K562 (cell line): Measurements from ENCODE around the gene STK33. TPM values are rescaled to one million over a fixed set of nuclear protein-coding genes. Genes with fewer than 3 reads are reported as not detected.

Experiments
- ARHGAP35 ChIP-seq: fragments of 450-650 bp; IDR thresholded peaks from 2 replicates; pipeline ENCODE4 v1.6.1; 2018; ENCODE audit not compliant: partially characterized antibody
- ATF7 ChIP-seq: fragments of 450-650 bp; IDR thresholded peaks from 2 replicates; pipeline ENCODE4 v1.7.1; 2014; ENCODE audit warnings: mild to moderate bottlenecking, moderate library complexity
- BRD4 ChIP-seq: fragments of 200-600 bp; sonication (generic); IDR thresholded peaks from 2 replicates; pipeline ENCODE4 v1.6.1; 2017; ENCODE audit warnings: inconsistent platforms
- CBFA2T2 ChIP-seq: fragments of 450-650 bp; conservative IDR thresholded peaks from 2 replicates; pipeline ENCODE4 v1.6.1; 2017; ENCODE audit warnings: mild to moderate bottlenecking
- CBX8 ChIP-seq: fragments of 200-600 bp; sonication (generic); IDR thresholded peaks from 2 replicates; pipeline ENCODE4 v1.6.1; 2012; ENCODE audit warnings: borderline replicate concordance, mixed run types, low read depth, mild to moderate bottlenecking, moderate library complexity, mixed read lengths, low read length, control low read depth, inconsistent platforms; ENCODE audit not compliant: poor library complexity, severe bottlenecking; ENCODE audit errors: extremely low read depth
- CTBP1 ChIP-seq: fragments of 450-650 bp; IDR thresholded peaks from 2 replicates; pipeline ENCODE4 v1.6.1; 2016; ENCODE audit warnings: borderline replicate concordance
- JUN ChIP-seq, 2 experiments: sonication (generic) in 1 of 2; formaldehyde crosslinking in 1 of 2; IDR thresholded peaks; 2 replicates each; pipeline versions ENCODE4 v1.6.1 to v1.8.0; 2012 to 2022; ENCODE audit warnings: borderline replicate concordance in 2 of 2, mild to moderate bottlenecking in 2 of 2, improper control_type of control experiment in 1 of 2, low read depth in 1 of 2, low read length in 1 of 2, missing genetic modification reagents in 1 of 2
- KAT7 ChIP-seq: sonication (generic); formaldehyde crosslinking; IDR thresholded peaks from 2 replicates; pipeline ENCODE4 v1.8.0; 2022; ENCODE audit warnings: missing genetic modification reagents, mild to moderate bottlenecking, borderline replicate concordance
- KLF1 ChIP-seq: fragments of 450-650 bp; IDR thresholded peaks from 2 replicates; pipeline ENCODE4 v1.6.1; 2016; ENCODE audit warnings: missing genetic modification characterization, missing compliant biosample characterization
- MEF2D ChIP-seq: conservative IDR thresholded peaks from 2 replicates; pipeline ENCODE4 v1.6.1; 2016; ENCODE audit warnings: low read depth, missing genetic modification characterization, missing compliant biosample characterization
- MEIS2 ChIP-seq: fragments of 450-650 bp; IDR thresholded peaks from 2 replicates; pipeline ENCODE4 v1.6.1; 2014; ENCODE audit warnings: mild to moderate bottlenecking; ENCODE audit not compliant: partially characterized antibody
- NCOR1 ChIP-seq: fragments of 450-650 bp; IDR thresholded peaks from 2 replicates; pipeline ENCODE4 v1.6.1; 2016; ENCODE audit warnings: mild to moderate bottlenecking, moderate library complexity
- SLC30A9 ChIP-seq: fragments of 250-450 bp; sonication (Bioruptor Pico); IDR thresholded peaks from 2 replicates; pipeline ENCODE4 v1.8.0; 2022; ENCODE audit warnings: mild to moderate bottlenecking, moderate library complexity
- SMARCA4 ChIP-seq: fragments of 450-650 bp; IDR thresholded peaks from 2 replicates; pipeline ENCODE4 v1.6.1; 2016
- SNRNP70 ChIP-seq: fragments of 200-400 bp; formaldehyde crosslinking; optimal IDR thresholded peaks from 2 replicates; pipeline ENCODE3; 2017; ENCODE audit warnings: low read depth, low read length
- TCF7 ChIP-seq: sonication (generic); IDR thresholded peaks from 2 replicates; pipeline ENCODE4 v1.6.1; 2016; ENCODE audit warnings: antibody characterized with exemption, borderline replicate concordance
- ZKSCAN1 ChIP-seq: fragments of 150-350 bp; IDR thresholded peaks from 2 replicates; pipeline ENCODE4 v1.6.1; 2016; ENCODE audit warnings: low read depth, low read length
- polyA plus RNA-seq, 8 experiments: library from polyadenylated mRNA; depleted of rRNA in 4 of 8; stranded (reverse) in 5 of 8; unstranded in 3 of 8; fragments of >200 nt; fragmentation: Nextera tagmentation in 2 of 8; fragmentation: Illumina TruSeq in 1 of 8; extraction: Ambion mirVana in 2 of 8; extraction: Trizol in 1 of 8; gene quantifications; 2 replicates each; pipeline versions ENCODE4 v1.2.1 to v1.2.3, GENCODE V29; 2011 to 2014; ENCODE audit warnings: inconsistent platforms in 1 of 8, missing spikeins in 1 of 8
- total RNA-seq, 7 experiments: library from RNA; depleted of rRNA in 6 of 7; stranded (reverse); fragments of >200 nt in 6 of 7; fragmentation: Illumina TruSeq in 2 of 7; extraction: Trizol in 2 of 7; gene quantifications; 2 replicates each; pipeline versions ENCODE4 v1.2.1 to v1.2.3, GENCODE V29; 2011 to 2021; ENCODE audit warnings: low replicate concordance in 1 of 7
- TF ChIP-seq, protein P1 (sequence below): fragments of 450-650 bp; formaldehyde crosslinking; IDR thresholded peaks from 2 replicates; pipeline ENCODE4 v1.4.0; 2020; ENCODE audit warnings: mild to moderate bottlenecking, moderate library complexity
- TF ChIP-seq, protein P2 (sequence below): sonication (generic); formaldehyde crosslinking; IDR thresholded peaks from 2 replicates; pipeline ENCODE4 v1.8.0; 2022; ENCODE audit warnings: mild to moderate bottlenecking, missing genetic modification reagents
- TF ChIP-seq, protein P3 (sequence below): sonication (generic); IDR thresholded peaks from 2 replicates; pipeline ENCODE4 v1.6.1; 2016
- TF ChIP-seq, protein P4 (sequence below): IDR thresholded peaks from 2 replicates; pipeline ENCODE4 v1.6.1; 2014; ENCODE audit warnings: antibody characterized with exemption

Gene STK33
- total and polyA plus RNA-seq, 9 of the 15 experiments (the other 6 are each of a cell fraction or from before 2014, with no cell fraction given): not detected

DNA sequence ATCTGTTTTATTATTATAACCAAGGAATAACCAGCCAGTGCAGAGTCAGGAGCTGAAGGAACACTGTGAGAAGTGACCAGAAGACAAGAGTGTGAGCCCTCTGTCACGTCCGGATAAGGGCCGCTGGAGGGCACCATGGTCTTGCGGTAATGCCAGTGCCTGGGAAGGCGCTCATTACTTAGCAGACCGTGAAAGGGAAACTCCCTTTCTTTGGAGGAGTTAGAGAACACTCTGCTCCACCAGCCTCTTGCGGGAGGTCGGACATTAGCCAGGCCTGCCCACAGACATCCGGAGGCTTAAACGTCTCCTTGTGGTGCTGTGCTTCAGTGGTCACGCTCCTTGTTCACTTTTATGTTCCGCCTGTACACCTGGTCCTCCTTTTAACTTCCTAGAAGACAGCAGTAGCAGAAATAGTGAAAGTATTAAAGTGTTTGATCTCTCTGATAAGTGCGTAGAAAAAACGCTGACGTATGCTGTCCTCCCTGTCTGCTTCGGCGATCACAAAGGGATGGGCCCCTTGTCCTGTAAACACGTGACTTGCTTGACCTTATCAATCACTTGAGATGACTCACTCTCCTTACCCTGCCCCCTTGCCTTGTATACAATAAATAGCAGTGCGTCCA lies 209.7 kb downstream of the STK33 start (continued):
- TF ChIP-seq TCF7 (0 out of 2 replicates have a peak, but pooled peaks have one; percentile 51), CBX8 (no peak), SNRNP70 (no peak), CTBP1 (peak; percentile 61), ZKSCAN1 (no peak), ARHGAP35 (no peak), JUN (IDR thresholded peaks at IDR 0.05; ENCODE audit: borderline replicate concordance, low read depth, low read length) (0 out of 2 replicates have a peak, but pooled peaks have one; percentile 34), JUN (CRISPR knock-in tag; IDR thresholded peaks at IDR 0.05; ENCODE audit: borderline replicate concordance) (no peak), SLC30A9 (CRISPR knock-in tag) (no peak), MEIS2 (peak; percentile 67), KAT7 (no peak), ATF7 (peak; percentile 60; the same call in 1 of the 2 replicates), MEF2D (tag) (no peak), KLF1 (tag) (no peak), CBFA2T2 (peak; percentile 27; the same call in 1 of the 2 replicates), NCOR1 (no peak), BRD4 (no peak), SMARCA4 (peak; percentile 61; the same call in 1 of the 2 replicates)
- TF ChIP-seq, protein P1, sequence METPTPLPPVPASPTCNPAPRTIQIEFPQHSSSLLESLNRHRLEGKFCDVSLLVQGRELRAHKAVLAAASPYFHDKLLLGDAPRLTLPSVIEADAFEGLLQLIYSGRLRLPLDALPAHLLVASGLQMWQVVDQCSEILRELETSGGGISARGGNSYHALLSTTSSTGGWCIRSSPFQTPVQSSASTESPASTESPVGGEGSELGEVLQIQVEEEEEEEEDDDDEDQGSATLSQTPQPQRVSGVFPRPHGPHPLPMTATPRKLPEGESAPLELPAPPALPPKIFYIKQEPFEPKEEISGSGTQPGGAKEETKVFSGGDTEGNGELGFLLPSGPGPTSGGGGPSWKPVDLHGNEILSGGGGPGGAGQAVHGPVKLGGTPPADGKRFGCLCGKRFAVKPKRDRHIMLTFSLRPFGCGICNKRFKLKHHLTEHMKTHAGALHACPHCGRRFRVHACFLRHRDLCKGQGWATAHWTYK (CRISPR knock-in tag): 0 out of 2 replicates have a peak, but pooled peaks have one; percentile 50
- TF ChIP-seq, protein P2, sequence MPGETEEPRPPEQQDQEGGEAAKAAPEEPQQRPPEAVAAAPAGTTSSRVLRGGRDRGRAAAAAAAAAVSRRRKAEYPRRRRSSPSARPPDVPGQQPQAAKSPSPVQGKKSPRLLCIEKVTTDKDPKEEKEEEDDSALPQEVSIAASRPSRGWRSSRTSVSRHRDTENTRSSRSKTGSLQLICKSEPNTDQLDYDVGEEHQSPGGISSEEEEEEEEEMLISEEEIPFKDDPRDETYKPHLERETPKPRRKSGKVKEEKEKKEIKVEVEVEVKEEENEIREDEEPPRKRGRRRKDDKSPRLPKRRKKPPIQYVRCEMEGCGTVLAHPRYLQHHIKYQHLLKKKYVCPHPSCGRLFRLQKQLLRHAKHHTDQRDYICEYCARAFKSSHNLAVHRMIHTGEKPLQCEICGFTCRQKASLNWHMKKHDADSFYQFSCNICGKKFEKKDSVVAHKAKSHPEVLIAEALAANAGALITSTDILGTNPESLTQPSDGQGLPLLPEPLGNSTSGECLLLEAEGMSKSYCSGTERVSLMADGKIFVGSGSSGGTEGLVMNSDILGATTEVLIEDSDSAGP (CRISPR knock-in tag): no peak
- TF ChIP-seq, protein P3, sequence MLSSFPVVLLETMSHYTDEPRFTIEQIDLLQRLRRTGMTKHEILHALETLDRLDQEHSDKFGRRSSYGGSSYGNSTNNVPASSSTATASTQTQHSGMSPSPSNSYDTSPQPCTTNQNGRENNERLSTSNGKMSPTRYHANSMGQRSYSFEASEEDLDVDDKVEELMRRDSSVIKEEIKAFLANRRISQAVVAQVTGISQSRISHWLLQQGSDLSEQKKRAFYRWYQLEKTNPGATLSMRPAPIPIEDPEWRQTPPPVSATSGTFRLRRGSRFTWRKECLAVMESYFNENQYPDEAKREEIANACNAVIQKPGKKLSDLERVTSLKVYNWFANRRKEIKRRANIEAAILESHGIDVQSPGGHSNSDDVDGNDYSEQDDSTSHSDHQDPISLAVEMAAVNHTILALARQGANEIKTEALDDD: no peak
- TF ChIP-seq, protein P4, sequence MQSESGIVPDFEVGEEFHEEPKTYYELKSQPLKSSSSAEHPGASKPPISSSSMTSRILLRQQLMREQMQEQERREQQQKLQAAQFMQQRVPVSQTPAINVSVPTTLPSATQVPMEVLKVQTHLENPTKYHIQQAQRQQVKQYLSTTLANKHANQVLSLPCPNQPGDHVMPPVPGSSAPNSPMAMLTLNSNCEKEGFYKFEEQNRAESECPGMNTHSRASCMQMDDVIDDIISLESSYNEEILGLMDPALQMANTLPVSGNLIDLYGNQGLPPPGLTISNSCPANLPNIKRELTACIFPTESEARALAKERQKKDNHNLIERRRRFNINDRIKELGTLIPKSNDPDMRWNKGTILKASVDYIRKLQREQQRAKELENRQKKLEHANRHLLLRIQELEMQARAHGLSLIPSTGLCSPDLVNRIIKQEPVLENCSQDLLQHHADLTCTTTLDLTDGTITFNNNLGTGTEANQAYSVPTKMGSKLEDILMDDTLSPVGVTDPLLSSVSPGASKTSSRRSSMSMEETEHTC: no peak
- TF ChIP-seq, all 486 proteins: peak for 51
